Stimulated activated CD4-positive, alpha-beta T cell treated with anti-CD3 and anti-CD28 coated beads, Interleukin-15, amount 100 ng/mL, for 24 hours (primary cell): ENCODE data around the gene QRFPR.
A peak's percentile ranks its signal among the peaks of the same experiment; 100 is the strongest.
"Not testable (repeated sequence)": the region's sequence is repeated elsewhere in the genome, so short reads cannot be mapped to it uniquely, and the experiment has no call there.

Experiments used
- DNase-seq: peaks from one replicate; pipeline ENCODE4 v3.0.0-alpha.2; 2020

Gene QRFPR

GRCh38 chr4:121380776-121381462, at the start of gene QRFPR:
QRFPR (minus strand) TSS chr4:121381018; CDS start chr4:121380647, 371 bp downstream.
- peak; percentile 35 for DNase-seq

GRCh38 chr4:121428721-121429120, 47.9 kb upstream of the QRFPR start:
- DNase-seq, result no peak

GRCh38 chr4:121421594-121421993, 40.8 kb upstream of the QRFPR start:
- no peak for DNase-seq

GRCh38 chr4:121411151-121411744, 30.4 kb upstream of the QRFPR start:
- no peak for DNase-seq

- DNase-seq, result not testable (repeated sequence)
These were observed 27.7 kb upstream of the QRFPR start for GRCh38 chr4:121408567-121408966.

GRCh38 chr4:121400632-121401031, 19.8 kb upstream of the QRFPR start:
- DNase-seq, result no peak

GRCh38 chr4:121397941-121398601, 17.3 kb upstream of the QRFPR start:
- no peak for DNase-seq

- no peak for DNase-seq
These were observed 16.6 kb upstream of the QRFPR start for GRCh38 chr4:121397434-121397833.

- no peak for DNase-seq
These were observed 11.7 kb upstream of the QRFPR start for GRCh38 chr4:121392426-121393086.

- no peak for DNase-seq
These were observed 9.5 kb upstream of the QRFPR start for GRCh38 chr4:121390335-121390734.

- DNase-seq, result no peak
These were observed 1.5 kb downstream of the QRFPR start for GRCh38 chr4:121379276-121379675.

GRCh38 chr4:121377076-121377475, 3.7 kb downstream of the QRFPR start:
- DNase-seq, result no peak

- no peak for DNase-seq
These were observed 4.3 kb downstream of the QRFPR start for GRCh38 chr4:121376556-121376955.

GRCh38 chr4:121376097-121376496, 4.7 kb downstream of the QRFPR start:
- no peak for DNase-seq

- DNase-seq, result no peak
These were observed 5.6 kb downstream of the QRFPR start for GRCh38 chr4:121375262-121375661.

- DNase-seq, result no peak
These were observed 7.0 kb downstream of the QRFPR start for GRCh38 chr4:121373841-121374240.

- peak; percentile 65 for DNase-seq
These were observed 10.0 kb downstream of the QRFPR start for GRCh38 chr4:121370729-121371325.

GRCh38 chr4:121360495-121360894, 20.3 kb downstream of the QRFPR start:
- no peak for DNase-seq

GRCh38 chr4:121358473-121358872, 22.3 kb downstream of the QRFPR start:
- DNase-seq, result no peak

- DNase-seq, result no peak
These were observed 27.6 kb downstream of the QRFPR start for GRCh38 chr4:121353213-121353612.

GRCh38 chr4:121344098-121344497, 36.7 kb downstream of the QRFPR start:
- DNase-seq, result no peak

- no peak for DNase-seq
These were observed 40.6 kb downstream of the QRFPR start for GRCh38 chr4:121340247-121340646.

- DNase-seq, result no peak
These were observed 41.0 kb downstream of the QRFPR start for GRCh38 chr4:121339824-121340223.
